DMS 273 treated with DMSO at 0.1 percent for 48 hours (cell line): ENCODE data around the gene SBNO1.
A peak's percentile ranks its signal among the peaks of the same experiment; 100 is the strongest.
"Not testable (repeated sequence)": the region's sequence is repeated elsewhere in the genome, so short reads cannot be mapped to it uniquely, and the experiment has no call there.

Source experiments
- DNase-seq: peaks from one replicate; lab custom pipeline; 2025; lab: John Stamatoyannopoulos, UW

The SBNO1 gene

DNA sequence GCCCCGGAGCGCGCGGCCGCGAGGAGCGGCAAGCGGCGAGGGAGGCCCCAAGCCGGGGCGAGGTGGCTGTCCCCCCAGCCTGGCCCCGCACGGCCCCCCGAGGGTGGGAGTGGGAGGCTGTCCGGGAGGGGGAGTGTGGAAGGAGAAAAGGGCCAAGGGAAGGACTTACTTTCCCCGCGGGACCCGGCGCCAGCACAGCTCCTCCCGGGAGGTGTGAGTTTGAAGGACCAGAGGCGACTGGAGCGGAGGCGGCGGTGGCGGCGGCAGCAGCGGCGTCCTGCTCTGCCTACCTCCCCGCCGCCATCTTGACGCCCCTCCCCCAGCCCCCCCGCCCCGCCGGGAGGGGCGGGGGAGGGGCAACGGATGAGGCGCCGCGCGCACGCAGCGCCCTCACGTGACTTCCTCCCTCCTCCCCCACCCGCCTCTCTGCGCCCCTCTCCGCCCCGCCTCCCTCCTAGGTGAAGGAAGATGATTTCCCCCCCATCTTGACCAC lies at the start of gene SBNO1:
TSS of gene SBNO1 (minus strand) at position 316 of the 493 bp plus-strand sequence. CDS start 14,406 bp downstream, outside the sequence.
- peak; percentile 73 for DNase-seq

DNA sequence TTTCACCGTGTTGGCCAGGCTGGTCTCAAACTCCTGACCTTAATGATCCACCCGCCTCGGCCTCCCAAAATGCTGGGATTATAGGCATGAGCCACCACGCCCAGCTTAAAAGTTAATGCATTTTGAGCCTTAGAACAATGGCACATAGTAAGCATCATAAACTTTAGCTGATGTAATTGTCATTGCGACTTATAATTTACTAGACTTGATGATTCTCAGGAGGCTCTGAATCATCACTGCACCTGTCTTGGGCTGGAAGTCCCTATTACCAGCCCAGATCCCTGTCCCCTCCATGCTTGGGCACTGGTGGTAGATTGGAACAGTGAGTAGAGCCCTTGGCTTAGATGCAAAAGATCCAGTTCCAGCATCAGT lies 45.4 kb upstream of the SBNO1 start:
- no peak for DNase-seq

DNA sequence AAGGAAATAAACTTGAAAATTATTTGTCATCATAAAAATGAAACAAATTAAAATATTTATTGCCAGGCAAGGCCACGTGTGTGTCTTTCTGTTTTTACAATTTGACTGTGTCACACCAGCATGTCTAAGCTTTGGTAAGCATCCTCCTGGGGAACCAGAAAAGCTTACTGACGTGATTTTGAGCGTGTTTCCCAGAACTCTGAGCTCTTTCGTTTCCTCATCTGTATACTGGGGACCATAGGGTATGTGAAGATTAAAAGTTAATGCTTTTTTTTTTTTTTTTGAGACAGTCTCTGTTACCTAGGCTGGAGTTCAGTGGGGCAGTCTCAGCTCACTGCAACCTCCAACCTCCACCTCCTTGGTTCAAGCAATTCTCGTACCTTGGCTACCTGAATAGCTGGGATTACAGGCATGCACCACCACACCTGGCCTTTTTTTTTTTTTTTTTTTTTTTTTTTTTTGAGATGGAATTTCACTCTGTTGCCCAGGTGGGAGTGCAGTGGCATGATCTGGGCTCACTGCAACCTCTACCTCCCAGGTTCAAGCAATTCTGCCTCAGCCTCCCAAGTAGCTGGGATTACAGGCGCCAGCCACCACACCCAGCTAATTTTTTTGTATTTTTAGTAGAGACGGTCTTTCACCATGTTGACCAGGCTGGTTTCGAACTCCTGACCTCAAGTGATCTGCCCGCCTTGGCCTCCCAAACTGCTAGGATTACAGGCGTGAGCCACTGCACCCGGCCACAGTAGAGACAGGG lies 44.8 kb upstream of the SBNO1 start:
- DNase-seq = not testable (repeated sequence)

DNA sequence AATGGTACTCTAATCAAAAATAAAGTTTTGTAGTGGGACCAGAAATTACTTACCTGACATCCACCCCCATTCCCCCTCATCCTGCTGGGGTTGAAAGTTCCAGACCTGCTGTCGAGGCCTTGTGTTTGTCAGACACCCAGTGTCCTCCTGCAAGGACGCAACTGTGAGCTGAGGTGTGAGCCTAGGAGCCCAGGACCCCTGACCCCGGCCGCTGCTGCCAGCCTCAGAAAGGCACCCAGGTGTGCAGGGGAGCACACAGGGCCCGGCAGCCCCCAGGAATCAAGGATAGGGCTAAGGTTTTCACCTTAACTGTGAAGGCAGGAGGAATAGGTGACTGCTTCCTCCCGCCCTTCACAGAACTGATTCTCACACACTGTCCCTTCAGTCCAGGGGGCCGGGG lies 44.0 kb upstream of the SBNO1 start:
- DNase-seq = not testable (repeated sequence)

DNA sequence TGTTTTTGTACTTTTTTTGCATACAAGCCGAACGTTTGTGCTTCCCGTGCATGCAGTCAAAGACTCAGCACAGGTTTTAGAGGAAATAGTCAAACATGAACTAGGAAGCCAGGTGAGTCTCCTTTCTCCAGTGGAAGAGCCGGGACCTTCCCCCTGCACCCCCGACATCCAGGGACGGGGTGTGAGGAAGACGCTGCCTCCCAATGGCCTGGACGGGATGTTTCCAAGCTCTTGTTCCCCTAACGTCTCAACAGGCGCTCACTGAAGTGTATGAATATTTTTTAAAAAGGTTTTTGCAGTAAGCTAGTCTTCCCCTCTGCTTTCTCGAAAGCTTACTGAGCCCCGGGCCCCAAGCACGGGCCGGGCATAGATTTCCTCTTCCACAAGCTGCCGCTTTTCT lies 43.3 kb upstream of the SBNO1 start:
- not testable (repeated sequence) for DNase-seq

DNA sequence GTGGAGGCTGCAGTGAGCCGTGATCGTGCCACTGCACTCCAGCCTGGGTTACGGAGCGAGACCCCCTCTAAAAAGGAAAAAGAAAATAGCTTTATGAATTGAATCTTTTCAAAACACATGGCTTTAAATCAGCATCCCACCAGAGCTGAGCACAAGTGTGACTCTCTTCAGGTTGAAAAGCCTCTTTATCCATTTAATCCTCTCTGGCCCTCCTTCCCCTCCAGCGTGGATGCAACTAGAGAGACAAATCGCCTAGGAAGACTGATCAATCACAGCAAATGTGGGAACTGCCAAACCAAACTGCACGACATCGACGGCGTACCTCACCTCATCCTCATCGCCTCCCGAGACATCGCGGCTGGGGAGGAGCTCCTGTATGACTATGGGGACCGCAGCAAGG lies 42.6 kb upstream of the SBNO1 start:
- DNase-seq = not testable (repeated sequence)

DNA sequence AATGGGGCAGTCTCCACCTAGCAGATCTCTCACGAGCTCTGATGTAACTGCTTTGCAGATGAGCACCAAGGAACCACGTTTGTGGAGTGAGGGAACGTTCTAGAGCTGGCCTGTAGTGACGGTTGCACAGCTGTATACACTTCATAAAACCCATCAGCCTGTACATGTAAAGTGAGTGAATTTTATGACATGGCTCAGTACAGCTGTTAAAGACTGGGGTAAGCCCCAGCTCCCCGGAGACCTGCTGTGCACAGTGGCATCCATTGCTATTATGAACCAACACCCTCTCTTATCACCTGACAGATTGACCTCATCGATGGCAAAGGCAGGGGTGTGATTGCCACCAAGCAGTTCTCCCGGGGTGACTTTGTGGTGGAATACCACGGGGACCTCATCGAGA lies 39.9 kb upstream of the SBNO1 start:
- DNase-seq = no peak

DNA sequence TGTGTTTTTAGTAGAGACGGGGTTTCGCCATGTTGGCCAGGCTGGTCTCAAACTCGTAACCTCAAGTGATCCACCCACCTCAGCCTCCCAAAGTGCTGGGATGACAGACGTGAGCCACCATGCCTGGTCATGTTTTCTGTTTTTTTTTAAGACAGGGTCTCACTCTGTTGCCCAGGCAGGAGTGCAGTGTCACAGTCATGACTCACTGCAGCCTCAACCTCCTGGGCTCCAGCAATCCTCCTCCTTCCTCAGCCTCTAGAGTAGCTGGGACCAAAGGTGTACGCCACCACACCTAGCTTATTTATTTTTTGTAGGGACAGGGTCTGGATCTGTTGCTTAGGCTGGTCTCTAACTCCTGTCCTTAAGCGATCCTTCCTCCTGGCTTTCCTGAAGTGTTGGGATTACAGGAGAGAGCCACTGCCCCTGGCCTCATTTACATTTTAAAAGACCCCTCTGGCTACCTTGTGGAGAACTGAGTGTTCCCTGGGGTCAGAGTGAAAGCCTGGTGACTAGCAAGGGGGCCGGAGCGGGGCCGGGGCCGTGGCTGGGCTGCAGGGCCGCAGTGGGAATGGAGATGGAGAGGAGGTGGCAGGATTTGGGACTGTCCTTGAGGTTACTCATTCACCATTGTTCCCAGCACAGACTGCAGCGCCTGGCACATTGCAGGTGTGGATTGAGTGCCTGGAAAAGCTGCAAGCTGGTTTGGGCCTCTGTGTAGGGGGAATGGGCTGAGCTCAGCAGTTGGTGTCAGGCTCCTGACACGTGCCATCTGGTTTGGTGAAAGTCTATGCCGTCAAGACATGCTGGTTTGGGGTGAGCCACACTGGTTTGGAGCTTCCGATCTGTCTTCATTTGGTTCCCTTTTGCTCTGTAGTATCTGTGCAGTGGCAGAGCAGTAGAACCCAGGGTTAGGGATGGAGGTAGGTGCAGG lies 37.4 kb upstream of the SBNO1 start:
- DNase-seq = no peak

DNA sequence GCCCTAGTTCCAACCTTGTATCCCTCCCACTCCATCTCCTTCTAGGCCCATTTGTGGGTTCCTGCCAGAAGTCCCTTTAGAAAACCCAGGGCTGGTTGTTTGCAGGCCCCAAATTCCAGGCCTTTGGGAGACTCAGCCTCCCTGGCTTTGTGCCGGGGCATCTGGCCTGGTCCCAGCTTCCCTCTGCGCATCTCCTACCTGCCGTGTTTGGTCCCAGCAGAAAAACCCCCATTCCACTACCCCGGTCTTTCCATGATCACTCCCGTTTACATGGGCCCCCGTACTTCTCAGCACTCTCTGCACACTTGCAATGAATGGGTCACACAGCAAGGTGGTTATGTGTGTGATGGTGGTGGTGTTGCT lies 34.6 kb upstream of the SBNO1 start:
- no peak for DNase-seq

DNA sequence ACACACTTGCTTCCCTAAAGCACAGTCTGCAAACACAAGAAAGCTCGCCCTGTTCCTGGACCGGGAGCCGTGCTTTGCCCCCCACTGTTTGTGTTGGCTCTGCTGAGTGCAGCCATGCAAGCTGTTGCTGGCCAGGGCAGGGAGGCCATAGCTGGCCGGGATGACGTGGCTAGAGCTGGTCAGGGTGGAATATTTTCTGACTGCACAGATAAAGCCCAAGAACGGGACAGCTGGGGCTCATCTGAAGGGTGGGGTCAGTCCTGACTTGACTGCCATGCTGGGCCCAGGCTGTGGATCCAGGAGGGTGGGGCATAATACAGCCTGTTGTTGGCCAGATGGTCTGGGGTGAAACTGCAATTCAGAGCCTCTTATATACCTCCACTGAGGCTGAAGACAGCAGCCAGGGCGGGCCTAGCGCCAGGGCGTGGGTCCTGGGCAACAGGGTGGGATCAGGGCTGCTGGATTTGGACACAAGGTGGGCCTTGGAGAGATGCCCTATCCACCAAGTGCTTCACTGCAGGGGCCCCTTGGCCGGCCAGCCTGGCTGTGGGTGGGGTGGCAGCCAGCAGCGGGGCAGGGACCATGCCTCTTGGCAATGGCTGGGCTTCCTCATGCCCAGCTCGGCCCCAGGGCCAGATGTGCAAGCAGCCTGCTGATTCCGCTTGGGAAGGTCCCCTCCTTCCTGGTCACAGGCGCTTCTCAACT lies 34.1 kb upstream of the SBNO1 start:
- peak; percentile 87 for DNase-seq

DNA sequence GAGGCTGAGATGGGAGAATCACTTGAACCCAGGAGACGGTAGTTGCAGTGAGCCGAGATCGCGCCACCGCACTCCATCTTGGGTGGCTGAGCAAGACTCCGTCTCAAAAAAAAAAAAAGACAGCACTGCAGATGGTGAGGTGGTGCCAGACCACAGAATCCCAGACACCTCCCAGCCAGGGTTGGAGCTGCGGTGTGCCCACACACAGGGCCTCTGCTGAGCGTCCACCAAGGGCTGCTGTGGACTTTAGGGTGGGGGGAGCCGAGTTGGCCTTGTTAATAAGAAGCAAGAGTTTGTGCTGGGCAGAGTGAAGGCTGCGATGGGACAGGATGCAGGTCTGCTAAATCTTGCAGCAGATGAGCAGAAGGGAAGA lies 33.5 kb upstream of the SBNO1 start:
- DNase-seq = no peak

DNA sequence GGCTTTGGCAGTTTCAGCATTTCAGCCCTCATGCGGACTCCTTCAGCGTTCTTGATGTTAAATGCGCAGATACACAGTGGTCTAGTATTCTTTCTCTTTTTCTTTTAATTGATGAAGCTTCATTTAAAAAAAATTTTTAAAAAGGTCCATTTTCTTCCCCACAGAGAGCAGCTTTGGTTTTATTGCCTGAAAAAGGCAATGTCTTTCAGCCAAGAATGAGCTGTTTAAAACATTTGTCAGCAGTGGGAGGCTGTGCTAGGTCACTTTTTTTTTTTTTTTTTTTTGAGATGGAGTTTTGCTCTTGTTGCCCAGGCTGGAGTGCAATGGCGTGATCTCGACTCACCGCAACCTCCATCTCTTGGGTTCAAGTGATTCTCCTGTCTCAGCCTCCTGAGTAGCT lies 32.8 kb upstream of the SBNO1 start:
- no peak for DNase-seq

DNA sequence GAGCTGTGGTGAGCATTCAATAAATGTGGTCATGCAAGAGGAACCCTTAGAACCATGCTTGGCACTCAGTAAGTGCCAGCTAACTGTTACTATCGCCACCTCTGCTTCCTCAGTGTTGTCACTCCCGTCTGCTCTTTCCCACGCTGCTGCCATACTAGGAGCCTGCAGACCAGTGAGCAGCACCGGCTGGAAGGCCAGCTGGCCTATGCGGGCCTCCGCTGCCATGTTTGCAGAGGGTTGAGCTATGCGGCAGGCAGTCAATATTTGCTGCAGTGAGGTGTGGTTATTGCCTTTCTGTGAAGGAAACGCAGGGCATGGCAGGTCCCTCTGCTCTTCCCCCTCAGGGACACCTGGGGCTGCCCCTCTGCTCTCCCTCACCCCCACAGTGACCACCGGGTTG lies 32.3 kb upstream of the SBNO1 start:
- DNase-seq = no peak

DNA sequence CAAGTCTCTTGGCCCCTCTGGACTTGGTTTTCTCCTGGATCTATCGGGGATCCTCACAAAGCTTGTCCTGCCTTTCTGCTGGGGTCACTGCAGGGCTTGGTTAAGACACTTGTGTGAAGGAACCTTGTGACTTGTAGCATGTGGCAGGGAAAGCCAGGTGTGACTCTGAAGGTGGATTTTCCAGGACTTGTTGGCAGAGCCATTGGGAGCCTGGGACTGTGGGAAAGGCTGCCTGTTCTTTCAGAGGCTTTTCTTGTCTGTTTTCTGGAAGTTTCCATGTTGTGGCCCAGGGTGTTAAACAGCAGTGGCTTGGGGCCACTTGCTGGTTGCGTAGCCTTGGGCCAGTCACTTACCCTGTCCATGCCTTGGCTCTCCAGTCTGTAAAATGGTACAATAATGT lies 31.9 kb upstream of the SBNO1 start:
- DNase-seq = no peak

DNA sequence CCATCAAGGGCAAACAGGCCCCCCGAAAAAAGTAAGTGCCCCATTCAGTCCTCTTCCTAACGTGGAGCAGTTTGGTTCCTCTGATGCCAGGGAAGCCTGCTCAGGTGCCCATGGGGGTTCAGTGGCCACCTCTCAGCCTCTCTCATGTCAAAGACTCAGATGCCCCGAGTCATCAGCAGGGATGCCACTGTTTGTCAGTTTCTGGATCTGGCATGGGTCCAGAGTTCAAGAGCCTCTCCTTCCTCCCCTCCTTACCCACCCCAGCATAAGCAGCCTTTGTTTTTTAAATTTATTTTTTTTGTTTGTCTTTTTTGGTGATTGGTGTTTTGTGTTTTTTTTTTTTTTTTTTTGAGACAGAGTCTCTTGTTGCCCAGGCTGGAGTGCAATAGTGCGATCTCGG lies 30.6 kb upstream of the SBNO1 start:
- DNase-seq = no peak

DNA sequence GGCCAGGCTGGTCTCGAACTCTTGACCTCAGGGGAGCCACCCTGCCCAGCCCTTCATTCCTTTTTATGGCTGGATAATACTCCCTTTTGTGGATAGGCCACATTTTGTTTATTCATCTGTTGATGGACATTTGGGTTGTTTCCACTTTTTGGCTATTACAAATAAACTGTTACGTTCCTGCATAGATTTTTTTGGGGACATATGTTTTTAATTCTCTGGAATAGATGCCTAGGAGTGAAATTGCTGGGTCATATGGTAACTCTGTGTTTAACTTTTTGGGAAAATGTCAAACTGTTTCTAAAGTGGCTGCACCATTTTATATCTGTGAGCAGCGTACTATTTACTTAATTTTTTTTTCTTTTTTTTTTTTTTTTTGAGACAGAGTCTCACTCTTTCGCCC lies 29.1 kb upstream of the SBNO1 start:
- DNase-seq = no peak

DNA sequence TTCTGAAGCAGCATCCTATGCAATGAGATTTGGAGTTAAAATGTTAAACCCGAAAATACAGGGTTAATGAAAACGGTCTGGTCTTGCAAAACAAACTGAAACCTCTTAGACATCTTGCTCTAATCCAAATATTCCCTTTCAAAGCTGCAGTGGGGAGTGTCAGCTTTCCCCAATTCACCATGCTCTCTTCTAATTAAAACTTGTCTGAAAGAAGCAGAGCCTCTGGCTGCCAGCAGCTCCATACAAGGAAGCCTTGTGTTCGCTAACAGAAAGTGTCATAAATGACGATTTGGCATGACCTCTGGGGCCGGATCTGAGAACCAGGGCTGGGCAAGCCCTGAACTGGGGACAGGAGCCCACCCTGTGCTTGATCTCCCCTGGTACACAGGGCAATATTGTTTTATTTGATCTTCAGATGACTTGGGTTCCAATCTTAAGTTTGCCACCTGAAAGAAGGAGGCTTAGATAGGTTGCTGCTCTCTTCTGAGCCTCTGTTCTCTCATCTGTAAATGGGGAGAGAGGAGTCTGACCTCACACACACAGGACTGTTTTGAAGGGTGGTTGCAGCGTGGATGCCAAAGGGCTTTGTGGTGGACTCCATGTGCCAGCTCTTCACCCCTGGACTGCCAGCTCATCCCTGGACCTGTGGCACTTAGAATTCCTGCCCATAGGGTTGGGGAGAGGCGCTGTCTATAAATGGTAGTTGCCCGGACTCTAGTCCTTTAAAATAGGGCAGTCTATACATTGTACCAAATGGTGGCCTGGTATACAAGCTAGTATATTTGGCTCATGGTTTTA lies 27.1 kb upstream of the SBNO1 start:
- DNase-seq = no peak

DNA sequence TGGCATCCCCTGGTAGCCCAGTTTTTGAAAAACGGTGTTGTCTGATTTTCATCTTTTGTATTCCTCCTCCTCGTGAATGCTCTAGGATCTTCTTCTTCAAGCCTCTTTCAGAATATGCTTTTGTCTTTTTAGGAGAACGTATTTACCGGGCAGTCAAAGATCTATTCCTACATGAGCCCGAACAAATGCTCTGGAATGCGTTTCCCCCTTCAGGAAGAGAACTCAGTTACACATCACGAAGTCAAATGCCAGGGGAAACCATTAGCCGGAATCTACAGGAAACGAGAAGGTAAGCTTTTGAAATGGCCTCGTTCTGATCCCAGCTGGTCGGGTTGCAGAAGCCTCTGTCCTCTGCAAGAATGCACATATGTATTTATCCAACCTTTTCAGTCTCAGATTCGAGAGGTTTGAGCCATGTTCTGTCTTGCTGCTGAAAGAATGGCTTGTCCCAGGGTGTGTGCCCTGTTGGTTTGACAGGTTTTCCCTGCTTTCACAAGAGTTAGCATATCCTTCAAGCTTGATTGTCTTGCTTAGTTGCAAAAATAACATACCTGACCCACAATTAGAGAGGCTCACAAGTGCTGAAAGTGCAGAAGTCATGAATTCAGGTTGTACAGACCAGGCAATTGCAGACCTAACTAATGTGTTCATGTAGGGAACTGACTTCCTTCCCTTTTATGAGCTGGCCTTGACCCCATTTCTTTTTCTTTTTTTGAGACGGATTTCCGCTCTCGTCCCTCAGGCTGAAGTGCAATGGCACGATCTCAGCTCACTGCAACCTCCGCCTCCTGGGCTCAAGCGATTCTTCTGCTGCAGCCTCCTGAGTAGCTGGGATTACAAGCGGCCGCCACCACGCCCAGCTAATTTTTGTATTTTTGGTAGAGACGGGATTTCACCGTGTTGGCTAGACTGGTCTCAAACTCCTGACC lies 26.1 kb upstream of the SBNO1 start:
- no peak for DNase-seq

DNA sequence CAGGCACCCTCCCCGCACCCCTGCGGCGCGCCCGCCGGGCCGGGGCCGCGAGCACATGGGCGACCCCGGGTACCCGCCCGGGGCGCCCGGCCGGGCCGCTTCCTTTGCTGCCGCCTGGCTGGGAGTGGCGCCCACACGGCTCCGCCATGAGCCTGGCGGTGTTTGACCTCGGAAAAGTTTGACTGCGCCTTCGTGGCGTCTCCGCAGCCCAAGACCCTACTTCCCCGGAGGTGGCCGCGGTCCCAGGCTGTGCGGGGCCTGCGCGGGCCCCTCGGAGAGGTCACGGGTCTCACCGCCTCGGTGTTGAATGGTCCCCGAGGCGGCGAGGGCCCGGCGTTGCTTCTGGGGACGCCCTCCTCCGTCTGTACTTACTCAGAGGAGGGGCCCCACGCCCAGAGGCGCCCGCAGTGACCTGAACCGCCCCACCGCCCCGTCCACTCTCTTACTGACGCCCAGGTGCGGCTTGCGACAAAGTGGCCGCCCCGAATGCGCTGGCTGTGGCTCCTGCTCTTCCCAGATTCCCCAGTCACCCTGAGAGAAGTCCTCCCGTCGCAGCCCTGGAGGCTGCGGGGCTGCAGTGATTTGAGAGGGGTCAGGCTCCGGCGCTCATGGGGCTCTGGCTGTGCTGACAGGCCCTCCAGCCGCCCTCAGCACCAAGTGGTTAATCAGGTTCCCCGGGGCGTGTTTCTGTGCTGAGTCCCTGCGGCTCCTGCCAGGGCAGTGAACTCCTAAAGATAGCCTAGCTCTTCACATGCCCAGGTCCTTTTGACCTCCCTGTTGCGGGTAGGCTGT lies 25.1 kb upstream of the SBNO1 start:
- no peak for DNase-seq
